Stomach (tissue), 9 donors: Measurements from ENCODE around the gene MRPL43. TPM values are rescaled to one million over a fixed set of nuclear protein-coding genes. Genes with fewer than 3 reads are reported as not detected.

Experiments
- DNase-seq, 2 donors: peaks; one replicate each; pipeline versions ENCODE4 v3.0.0 to v3.0.0-alpha.2; 2013 to 2019
- H3K27ac ChIP-seq, 5 donors: fragments of 200-600 bp in 4 of 5; sonication (generic) in 4 of 5; one replicate each; pipeline ENCODE4 v1.5.1; 2013 to 2019; ENCODE audit warnings: mild to moderate bottlenecking in 1 of 5, moderate library complexity in 1 of 5
- H3K27me3 ChIP-seq, 3 donors: fragments of 200-600 bp; sonication (generic); one replicate each; pipeline ENCODE4 v1.5.1; 2017 to 2019; ENCODE audit warnings: mixed run types in 1 of 3
- H3K36me3 ChIP-seq, 4 donors: fragments of 200-600 bp; sonication (generic); 1 replicate in 3 of 4; 2 replicates in 1 of 4; pipeline ENCODE4 v1.5.1; 2016 to 2019
- H3K4me1 ChIP-seq, 4 donors: fragments of 200-600 bp; sonication (generic); one replicate each; pipeline ENCODE4 v1.5.1; 2016 to 2019
- H3K4me3 ChIP-seq, 4 donors: fragments of 200-600 bp; sonication (generic) in 3 of 4; one replicate each; pipeline ENCODE4 v1.5.1; 2016 to 2019; ENCODE audit warnings: mild to moderate bottlenecking in 1 of 4
- H3K9me3 ChIP-seq, 4 donors: fragments of 200-600 bp; sonication (generic); one replicate each; pipeline ENCODE4 v1.5.1; 2016 to 2019
- CTCF ChIP-seq, 7 experiments: fragments of 450-650 bp in 4 of 7; fragments of 200-600 bp in 3 of 7; sonication (generic) in 3 of 7; IDR thresholded peaks; one replicate each; pipeline ENCODE4 v1.5.1; 2016 to 2019; ENCODE audit warnings: antibody characterized with exemption in 7 of 7, control low read depth in 2 of 7, mild to moderate bottlenecking in 1 of 7
- EP300 ChIP-seq: sonication (generic); formaldehyde crosslinking; IDR thresholded peaks from one replicate; pipeline ENCODE4 v1.6.1; 2017; ENCODE audit warnings: antibody characterized with exemption
- POLR2A ChIP-seq, 4 donors: fragments of 450-650 bp; IDR thresholded peaks; one replicate each; pipeline ENCODE4 v1.6.1; 2016; ENCODE audit warnings: antibody characterized with exemption in 4 of 4, control low read depth in 2 of 4, mild to moderate bottlenecking in 1 of 4, moderate library complexity in 1 of 4
- POLR2AphosphoS5 ChIP-seq, 3 donors: sonication (generic); formaldehyde crosslinking; IDR thresholded peaks; one replicate each; pipeline ENCODE4 v1.6.1; 2016; ENCODE audit warnings: antibody characterized with exemption in 3 of 3
- WGBS, 5 donors: extraction: QIAGEN DNeasy Blood & Tissue Kit in 3 of 5; methylation state at CpG; one replicate each; pipeline versions ENCODE4 v1.1.5 to v1.1.7; 2013 to 2018; 5-methylcytosine and 5-hydroxymethylcytosine counted together
- intact Hi-C: fragments of 100-400 bp; cut with DNase I; formaldehyde crosslinking; loops from one replicate; pipeline ENCODE4 v1.15.1; 2023; ENCODE audit warnings: low total_unique reads
- polyA plus RNA-seq, 3 donors: library from polyadenylated mRNA; stranded (reverse); fragments of 200-250 nt; gene quantifications; one replicate each; pipeline ENCODE4 v1.2.3, GENCODE V29; 2013
- total RNA-seq, 5 donors: library from RNA; depleted of rRNA; stranded (reverse); fragments of >200 nt; gene quantifications; one replicate each; pipeline versions ENCODE4 v1.1.0 to v1.2.3, GENCODE V29; 2014 to 2016
- donor health status: healthy with polysubstance abuse.
- donor health status: Bipolar disorder and iron deficiency.
- donor health status: healthy.

MRPL43 gene
- total and polyA plus RNA-seq, 8 donors: 29.9 to 243 (median 95.7) TPM

GRCh38 chr10:101031128-101031795, 44.0 kb upstream of the MRPL43 start, which contains the start of the genes PDZD7 and SFXN3:
Gene PDZD7 (minus strand): TSS chr10:101031129. CDS start chr10:101030219, 910 bp downstream.
Gene SFXN3 (plus strand): TSS chr10:101031234. CDS start chr10:101034695, 3,461 bp downstream.
- TF ChIP-seq POLR2A (IDR thresholded peaks at IDR 0.05): peak in 1 of 4 donors; percentile 29
- no peak for TF ChIP-seq CTCF (IDR thresholded peaks at IDR 0.05)
- no peak for TF ChIP-seq EP300
- TF ChIP-seq POLR2AphosphoS5 (IDR thresholded peaks at IDR 0.05): peak; percentile 6 to 70 (median 59)
- DNase-seq: peak; percentile 98
- Histone ChIP-seq H3K36me3 (peaks cover 13 to 19% (median 17%) of the 10 kb centered on the region in 4 donors), H3K4me1 (peaks cover 19 to 40% (median 31%) of the 10 kb centered on the region in 4 donors), H3K9me3 (no peaks in the 10 kb centered on the region), H3K27me3 (peaks cover 0 to 18% (median 2%) of the 10 kb centered on the region in 3 donors), H3K27ac (peak within 1 kb of the TSS; percentile 74 to 98 (median 93)), H3K4me3 (peak within 1 kb of the TSS; percentile 63 to 79 (median 66))
- intact Hi-C loops: no loop called here
- WGBS, 5 donors: 0 to 1% (median 0%) methylated on average over 30 to 38 of the region's 38 CpGs

DNA sequence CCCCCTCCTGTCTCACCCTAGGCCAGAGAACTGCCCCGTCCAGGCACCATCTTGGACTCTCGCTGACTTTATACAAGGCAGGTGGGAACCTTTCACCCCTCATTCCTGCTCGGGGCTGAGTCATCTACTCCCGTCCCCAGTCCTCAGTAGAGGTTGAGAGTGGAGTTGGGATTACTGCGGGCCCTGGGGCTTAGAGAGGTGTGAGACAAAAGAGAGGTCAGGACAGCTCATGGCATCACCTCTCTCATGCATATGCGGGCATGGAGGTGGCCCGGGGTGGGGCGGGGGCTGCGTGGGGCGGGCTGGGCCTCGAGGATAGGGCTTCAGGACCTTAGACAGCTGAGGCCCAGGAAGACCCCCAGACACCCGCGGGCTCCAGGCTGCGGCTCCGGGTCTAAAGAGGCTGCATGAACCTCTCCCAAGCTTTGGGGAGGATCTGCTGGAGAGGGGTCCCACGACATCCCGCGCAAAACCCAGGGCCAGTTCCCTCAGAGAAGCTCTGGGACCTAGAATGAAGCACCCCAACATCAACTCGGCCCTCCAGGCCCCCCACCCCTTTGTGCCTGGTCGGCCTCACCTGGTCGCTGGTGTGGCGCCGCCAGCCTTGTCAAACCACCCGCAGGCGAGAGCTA, 43.3 kb upstream of the MRPL43 start:
- intact Hi-C loops: no loop called here

DNA sequence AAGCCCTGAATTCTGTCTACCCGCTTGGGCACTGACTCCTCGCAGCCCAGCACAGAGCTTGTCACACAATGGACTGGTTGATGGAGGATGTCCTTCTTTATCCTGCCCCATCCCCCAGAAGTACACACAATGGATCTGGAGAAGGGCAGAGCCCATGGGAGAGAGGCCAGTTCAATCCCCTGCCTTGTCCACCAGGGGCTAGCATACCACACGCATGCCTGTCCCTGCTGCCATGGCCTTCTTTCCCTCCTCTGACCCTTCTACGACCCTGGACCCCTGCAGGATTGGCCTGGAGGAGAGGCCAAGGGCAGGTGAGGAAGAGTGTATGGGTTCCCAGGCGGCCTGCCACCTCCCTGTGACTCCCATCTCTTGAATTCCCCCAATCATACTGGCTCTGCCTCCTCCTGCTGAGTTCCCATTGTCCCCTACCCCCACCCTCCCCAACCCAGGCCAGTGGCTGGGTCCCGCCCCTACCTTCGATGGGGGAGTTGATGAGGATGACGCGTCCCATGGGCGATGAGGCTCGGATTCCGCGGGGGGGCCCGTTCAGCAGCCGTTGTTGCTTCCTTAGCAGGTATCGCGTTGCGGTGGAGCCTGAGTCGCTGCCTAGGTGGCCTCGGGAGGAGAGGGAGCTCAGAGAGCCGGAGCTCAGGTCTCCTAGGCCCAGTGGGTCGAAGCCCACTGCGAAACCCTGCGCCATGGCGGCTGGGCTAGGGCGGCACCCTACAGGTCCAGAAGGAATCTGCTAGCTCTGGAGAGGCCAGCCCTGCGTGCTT, 42.4 kb upstream of the MRPL43 start:
- Histone ChIP-seq H3K4me3 (no peak overlapping the region), H3K4me1 (peaks cover 19 to 40% (median 31%) of the 10 kb centered on the region in 4 donors), H3K27ac (no peak overlapping the region), H3K27me3 (peaks cover 0 to 18% (median 2%) of the 10 kb centered on the region in 3 donors), H3K9me3 (no peaks in the 10 kb centered on the region), H3K36me3 (peaks cover 0 to 4% (median 1%) of the 10 kb centered on the region in 4 donors)
- DNase-seq: no peak
- intact Hi-C loops: no loop called here
- WGBS, 5 donors: 60 to 67% (median 63%) methylated on average over 22 to 27 of the region's 27 CpGs
- TF ChIP-seq POLR2AphosphoS5 (IDR thresholded peaks at IDR 0.05) (no peak), EP300 (no peak), POLR2A (IDR thresholded peaks at IDR 0.05) (no peak), CTCF (IDR thresholded peaks at IDR 0.05) (no peak)

More for the DNA sequence above, 43.3 kb upstream of the MRPL43 start:
- H3K4me1 ChIP-seq: peaks cover 19 to 40% (median 31%) of the 10 kb centered on the region in 4 donors
- H3K36me3 ChIP-seq: peaks cover 7 to 13% (median 10%) of the 10 kb centered on the region in 4 donors
- peak overlapping the region; percentile 63 to 79 (median 66) for H3K4me3 ChIP-seq
- TF ChIP-seq EP300 (no peak), CTCF (IDR thresholded peaks at IDR 0.05) (no peak), POLR2A (IDR thresholded peaks at IDR 0.05) (no peak), POLR2AphosphoS5 (IDR thresholded peaks at IDR 0.05) (no peak)
- peak overlapping the region; percentile 74 to 98 (median 93) for H3K27ac ChIP-seq
- H3K9me3 ChIP-seq: no peaks in the 10 kb centered on the region
- H3K27me3 ChIP-seq: peaks cover 0 to 18% (median 2%) of the 10 kb centered on the region in 3 donors
- DNase-seq: peak in 1 of 2 donors; percentile 42
- WGBS, 5 donors: 7 to 12% (median 10%) methylated on average over 9 to 25 of the region's 25 CpGs
